Measurements from ENCODE around the gene TIMM13.
"Not testable (repeated sequence)": the region's sequence is repeated elsewhere in the genome, so short reads cannot be mapped to it uniquely, and the experiment has no call there.

The TIMM13 gene

GRCh38 chr19:2427429-2428320, at the start of gene TIMM13:
Gene TIMM13 (minus strand): TSS chr19:2427586. CDS start chr19:2427533, 53 bp downstream.
- peak; percentile 95 for DNase-seq

DNA sequence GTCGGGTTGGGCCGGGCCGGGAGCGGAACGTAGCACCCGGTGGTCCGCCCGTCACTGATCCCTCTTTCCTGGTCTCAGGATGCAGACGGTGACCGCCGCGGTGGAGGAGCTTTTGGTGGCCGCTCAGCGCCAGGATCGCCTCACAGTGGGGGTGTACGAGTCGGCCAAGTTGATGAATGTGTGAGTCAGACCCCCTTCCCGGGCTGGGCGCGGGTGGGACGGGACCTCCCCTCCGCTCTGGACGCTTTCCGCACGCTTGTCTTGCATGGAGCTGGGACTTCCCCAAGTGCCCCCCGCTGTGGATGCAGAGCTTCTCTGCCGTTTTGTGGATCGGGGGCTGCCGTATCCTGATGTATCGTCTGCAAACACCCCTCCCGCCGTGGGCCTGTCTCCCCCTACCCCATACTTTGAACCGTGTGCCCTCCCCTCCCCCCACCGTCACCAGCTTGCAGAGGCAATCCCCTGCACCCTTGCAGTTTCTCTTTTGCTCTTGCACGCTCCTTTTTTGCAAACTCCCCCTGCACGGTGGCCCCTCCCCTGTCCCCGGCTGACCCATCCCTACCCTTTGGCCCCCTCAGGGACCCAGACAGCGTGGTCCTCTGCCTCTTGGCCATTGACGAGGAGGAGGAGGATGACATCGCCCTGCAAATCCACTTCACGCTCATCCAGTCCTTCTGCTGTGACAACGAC, 49.2 kb upstream of the TIMM13 start:
- peak; percentile 35 for DNase-seq

DNA sequence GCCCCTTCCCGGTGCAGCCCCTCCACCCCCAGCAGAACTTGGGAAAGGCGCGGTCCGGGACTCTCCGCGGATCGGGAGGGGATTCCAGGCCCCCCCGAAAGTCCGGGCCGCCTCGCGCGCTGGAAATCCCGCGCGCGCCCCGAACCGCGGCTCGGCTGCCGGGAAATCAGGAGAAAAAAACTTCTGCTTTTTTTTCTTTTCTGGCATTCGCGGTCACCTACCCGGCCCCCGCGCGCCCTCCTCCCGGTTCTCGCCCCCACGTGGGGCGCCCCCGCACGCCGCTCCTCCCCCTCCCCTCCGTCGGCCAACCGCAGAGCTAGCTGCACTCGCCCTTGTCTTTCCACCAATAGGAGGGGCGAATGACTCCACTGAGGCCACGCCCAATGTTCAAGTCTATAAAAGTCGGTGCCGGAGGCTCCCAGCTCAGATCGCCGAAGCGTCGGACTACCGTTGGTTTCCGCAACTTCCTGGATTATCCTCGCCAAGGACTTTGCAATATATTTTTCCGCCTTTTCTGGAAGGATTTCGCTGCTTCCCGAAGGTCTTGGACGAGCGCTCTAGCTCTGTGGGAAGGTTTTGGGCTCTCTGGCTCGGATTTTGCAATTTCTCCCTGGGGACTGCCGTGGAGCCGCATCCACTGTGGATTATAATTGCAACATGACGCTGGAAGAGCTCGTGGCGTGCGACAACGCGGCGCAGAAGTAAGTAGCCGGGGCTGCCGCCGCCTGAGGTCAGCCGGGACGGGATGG, 48.5 kb upstream of the TIMM13 start, which contains the start of gene GADD45B:
Gene GADD45B (plus strand): TSS at position 426 of the 749 bp plus-strand sequence. CDS start 232 bp downstream, at position 658.
- peak; percentile 95 for DNase-seq

DNA sequence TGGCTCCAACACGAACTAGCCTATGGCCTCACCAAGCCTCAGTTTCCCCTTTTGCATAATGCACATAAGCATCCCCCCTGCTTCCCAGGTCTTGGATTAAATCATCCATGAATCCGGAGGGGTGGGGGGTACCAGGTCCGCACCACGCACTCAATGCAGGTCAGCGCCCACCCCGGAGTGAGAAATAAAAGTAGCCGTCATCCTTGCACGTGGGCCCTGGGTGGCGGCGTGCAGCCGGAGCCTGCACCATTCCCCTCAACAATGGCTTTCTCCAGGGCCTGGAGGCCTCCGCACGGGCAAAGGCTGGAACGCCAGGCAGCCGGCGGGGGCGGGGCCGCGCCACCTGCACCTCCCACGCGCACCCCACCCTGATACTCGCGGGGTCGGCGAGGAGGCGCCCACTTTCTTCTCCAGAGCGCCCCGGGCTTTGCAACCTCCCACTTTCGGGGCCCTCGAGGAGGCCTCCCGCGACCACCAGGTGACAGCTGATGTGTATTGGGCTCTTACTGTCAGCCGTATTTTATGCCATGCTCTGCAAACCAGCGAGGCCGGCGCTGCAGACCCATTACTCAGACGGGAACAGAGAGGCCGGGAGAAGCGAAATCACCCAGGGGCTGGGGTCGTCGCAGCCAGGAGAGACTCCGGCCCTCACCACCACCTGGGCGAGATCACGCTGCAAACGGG, 47.8 kb upstream of the TIMM13 start:
- peak; percentile 63 for DNase-seq

- peak; percentile 88 for DNase-seq
These were observed 47.0 kb upstream of the TIMM13 start for GRCh38 chr19:2474232-2475017.

DNA sequence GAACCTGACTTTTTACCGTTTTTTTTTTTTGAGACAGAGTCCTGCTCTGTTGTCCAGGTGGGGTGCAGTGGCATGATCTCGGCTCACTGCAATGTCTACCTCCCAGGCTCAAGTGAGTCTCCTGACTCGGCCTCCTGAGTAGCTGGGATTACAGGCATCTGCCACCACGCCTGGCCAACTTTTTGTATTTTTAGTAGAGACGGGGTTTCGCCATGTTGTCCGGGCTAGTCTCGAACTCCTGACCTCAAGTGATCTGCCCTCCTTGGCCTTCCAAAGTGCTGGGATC, 42.5 kb upstream of the TIMM13 start:
- DNase-seq: not testable (repeated sequence)

DNA sequence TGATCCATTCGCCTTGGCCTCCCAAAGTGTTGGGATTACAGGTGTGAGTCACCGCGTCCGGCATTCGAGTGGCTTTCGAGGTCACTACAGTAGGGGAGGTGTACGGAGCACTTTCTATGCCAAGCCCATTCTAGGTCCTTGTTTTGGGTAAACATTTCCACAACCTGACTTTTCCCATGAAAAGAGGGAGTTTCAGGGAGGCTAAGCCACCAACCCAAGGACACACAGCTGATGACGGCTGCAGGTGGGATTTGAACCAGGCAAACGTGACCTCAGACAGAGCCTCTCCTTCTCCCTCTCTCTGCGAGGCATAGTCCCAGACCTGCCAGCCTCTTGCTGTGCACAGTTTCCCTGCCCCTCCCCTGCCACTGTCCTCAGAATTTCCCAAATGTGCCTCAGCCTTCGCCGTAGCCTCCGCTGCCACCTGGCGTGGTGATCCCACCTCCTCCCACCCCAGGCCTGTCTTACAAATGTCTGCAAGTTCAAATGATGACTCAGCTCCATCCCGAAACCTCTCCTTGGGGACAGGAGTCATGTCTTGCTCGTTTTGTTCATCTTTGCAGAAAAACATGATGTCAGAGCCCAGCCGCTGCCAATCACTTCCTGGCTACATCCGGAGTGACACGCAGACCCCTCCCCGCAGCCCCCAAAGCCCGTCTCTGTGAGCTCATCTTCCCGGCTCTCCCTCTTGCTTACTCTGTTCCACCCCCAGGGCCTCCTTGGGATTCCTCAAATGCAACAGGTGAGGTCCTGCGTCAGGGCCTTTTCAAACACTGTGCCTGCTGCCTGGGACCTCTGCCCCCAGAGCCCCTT, 41.9 kb upstream of the TIMM13 start:
- DNase-seq: peak; percentile 15

DNA sequence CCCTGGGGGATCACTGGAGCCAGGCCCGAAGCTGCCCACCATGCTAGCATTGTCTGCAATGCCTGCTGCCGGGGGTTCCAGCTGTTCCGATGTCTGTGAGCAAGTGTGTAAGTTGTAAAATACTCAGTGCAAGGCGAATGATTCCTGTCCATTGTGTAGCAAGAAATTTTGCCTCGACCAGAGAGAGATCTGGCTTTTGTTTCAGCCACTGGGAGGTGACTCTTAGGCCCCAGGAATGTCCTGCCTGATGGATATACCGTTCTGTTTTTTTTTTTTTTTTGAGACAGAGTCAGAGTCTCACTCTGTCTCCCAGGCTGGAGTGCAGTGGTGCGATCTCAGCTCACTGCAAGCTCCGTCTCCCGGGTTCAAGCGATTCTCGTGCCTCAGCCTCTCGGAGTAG, 41.2 kb upstream of the TIMM13 start:
- DNase-seq: no peak

- no peak for DNase-seq
These were observed 37.0 kb upstream of the TIMM13 start for GRCh38 chr19:2464389-2464788.

DNA sequence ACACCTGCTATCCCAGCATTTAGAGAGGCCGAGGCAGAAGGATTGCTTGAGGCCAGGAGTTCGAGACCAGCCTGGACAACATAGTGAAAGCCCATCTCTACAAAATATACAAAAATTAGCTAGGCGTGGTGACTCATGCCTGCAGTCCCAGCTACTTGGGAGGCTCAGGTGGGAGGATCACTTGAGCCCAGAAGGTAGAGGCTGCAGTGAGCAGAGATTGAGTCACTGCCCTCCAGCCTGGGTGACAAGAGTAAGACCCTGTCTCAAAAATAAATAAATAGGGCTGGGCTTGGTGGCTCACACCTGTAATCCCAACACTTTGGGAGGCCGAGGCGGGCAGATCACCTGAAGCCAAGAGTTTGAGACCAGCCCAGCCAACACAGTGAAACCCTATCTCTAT, 36.3 kb upstream of the TIMM13 start:
- not testable (repeated sequence) for DNase-seq

GRCh38 chr19:2462635-2463421, 35.4 kb upstream of the TIMM13 start:
- no peak for DNase-seq

DNA sequence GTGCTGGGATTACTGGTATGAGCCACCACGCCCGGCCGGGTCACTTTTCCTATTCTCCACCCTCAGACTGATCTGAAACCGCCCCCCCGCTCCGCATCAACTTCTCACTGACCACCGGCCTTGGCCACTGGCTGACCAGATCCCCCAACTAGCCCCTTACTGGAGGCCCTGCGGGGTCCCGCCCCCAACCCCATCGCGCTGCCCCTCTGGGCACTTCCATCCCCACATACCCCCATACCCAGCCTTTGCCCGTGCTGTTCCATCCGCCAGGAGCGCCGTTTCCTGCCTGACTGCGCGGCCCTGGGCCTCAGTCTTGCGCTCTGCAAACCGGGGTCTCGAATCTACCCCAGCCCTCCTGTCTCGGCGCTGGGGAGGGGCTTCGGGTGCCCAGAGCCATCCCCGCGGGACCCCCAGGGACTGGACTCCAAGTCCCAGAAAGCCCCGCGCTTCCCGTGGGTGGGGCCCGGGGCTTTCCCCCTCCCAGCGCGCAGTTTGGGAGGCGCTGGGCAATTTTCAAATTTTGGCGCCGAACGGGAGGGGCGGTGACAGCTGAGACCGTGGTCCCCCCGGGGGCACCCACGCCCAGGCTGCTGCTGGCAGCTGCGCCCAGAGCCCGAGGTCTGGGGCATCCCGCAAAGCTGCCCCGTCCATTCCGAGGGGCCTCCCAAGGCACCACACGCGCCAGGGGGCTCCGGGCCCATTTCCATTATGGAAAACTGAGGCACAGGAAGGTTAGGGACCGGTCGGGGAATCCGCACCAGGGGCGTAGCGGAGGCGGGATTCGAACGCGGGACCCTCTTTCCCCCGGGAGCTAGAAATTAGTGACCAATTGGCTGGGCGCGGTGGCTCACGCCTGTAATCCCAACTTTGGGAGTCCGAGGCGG, 34.6 kb upstream of the TIMM13 start:
- DNase-seq: no peak

DNA sequence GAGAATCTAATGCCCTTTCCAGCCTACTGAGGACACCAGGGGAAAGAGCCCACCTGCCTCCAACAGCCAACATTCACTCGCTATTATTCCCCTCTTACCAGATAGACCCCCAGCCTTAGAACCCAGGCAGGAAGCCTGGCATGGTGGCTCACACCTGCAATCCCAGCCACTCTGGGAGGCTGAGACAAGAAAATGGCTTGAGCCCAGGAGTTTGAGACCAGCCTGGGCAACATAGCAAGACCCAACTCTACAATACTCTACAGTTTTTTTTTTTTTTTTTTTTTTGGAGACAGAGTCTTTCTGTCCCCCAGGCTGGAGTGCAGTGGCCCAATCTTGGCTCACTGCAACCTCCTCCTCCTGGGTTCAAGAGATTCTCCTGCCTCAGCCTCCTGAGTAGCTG, 32.9 kb upstream of the TIMM13 start:
- DNase-seq: no peak

GRCh38 chr19:2458776-2459175, 31.4 kb upstream of the TIMM13 start:
- DNase-seq: not testable (repeated sequence)

GRCh38 chr19:2458054-2458453, 30.7 kb upstream of the TIMM13 start:
- DNase-seq: no peak

- no peak for DNase-seq
These were observed 30.1 kb upstream of the TIMM13 start for GRCh38 chr19:2457394-2458037.

DNA sequence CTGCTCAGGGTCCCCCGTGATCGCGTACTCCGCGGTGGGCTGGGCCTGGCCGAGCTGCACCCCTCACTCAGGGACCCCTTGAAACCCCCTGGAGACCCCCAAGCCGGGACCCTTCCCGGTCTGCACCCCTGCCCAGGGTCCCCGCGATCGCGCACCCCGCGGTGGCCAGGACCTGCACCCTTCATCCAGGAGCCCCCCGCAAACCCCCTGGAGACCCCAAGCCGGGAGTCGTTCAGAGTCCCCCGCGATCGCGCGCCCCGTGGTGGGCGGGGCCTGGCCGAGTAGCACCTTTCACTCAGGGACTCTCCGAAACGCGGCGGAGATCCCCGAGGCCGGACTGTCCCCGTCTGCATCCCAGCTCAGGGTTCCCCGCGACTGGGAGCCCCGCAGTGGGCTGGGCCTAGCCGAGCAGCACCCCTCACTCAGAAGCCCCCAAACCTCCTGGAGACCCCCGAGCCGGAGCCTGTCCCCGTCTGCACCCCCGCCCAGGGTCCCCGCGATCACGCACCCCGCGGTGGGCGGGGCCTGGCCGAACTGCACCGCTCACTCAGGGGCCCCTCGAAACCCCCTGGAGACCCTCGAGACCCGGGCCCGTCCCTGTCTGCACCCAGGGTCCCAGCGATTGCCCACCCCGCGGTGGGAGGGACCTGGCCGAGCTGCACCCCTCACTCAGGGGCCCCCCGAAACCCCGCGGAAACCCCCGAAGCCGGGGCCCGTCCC, 28.6 kb upstream of the TIMM13 start:
- peak; percentile 4 for DNase-seq
